HG02759 (cell line): Measurements from ENCODE around the gene ZNF425.
"Not testable (repeated sequence)": the region's sequence is repeated elsewhere in the genome, so short reads cannot be mapped to it uniquely, and the experiment has no call there.

Experiments
- ATAC-seq: cut with Tn5 transposase; IDR thresholded peaks from one replicate; pipeline ENCODE4 v1.9.1; 2021; ENCODE audit warnings: mild to moderate bottlenecking, moderate library complexity; ENCODE audit not compliant: unreplicated experiment

ZNF425 gene, protein sequence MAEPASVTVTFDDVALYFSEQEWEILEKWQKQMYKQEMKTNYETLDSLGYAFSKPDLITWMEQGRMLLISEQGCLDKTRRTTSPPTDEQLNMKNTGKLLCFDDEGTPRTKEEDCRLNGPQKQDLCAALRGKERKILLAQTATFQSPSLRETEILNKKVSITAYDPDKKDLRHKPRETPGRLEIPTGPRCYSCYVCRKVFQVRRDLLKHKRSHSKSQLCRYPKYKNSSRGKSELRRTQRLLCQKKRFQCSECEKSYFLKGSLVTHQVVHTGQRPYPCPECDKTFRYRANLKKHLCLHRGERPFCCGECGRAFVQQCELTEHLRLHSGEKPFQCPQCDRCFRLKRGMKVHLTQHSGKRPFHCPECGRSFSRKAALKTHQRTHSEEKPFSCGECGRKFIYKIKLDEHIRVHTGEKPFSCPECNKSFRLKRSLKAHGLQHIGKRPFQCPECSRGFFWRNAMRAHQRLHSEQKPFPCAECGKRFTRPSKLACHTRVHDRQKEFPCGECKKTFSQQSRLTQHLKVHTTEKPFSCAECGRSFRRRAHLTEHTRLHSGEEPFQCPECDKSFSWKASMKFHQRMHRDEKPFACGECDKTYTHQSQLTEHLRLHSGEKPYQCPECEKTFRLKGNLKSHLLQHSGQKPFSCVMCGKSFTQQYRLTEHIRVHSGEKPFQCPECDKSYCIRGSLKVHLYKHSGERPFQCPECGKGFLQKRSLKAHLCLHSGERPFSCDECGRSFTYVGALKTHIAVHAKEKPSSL

DNA sequence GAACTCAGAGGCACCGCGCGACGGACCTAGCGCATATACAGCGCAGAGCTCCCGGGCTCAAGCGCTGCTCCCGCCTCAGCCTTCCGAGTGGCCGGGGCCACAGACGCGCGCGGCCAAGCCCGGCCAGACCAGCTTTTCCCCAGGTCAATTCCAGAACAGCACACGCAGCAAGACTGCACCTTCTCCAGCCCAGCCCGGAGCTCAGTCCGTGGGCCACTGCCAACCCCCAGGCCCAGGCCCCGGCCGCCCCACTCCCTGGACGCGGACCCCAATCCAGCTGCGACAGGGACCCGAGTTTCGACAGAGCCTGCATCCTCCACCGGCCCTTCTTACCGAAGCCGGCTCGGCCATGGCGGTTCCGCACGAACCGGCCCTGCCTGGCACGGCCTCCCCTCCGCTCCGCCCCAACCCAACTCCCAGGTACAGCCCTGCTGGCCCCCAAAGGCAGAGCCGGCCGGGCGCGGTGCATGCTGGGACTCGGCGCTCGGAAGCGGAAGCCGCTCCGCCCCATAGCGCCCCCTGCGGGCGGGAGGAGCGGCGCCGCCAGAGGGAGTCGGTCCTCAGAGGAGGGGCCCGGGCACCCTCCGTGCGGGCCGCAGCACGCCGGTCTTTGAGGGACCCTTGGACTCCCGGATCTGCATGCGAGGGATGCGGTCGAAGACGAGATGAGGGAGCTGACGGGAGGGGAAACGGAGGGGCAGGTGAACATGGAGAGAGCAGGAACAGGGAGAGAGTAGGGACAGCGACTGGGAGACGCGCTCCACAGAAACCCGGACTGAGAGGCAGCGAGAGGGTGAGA is at the start of gene ZNF425:
ZNF425 (minus strand) TSS at position 462 of the 799 bp plus-strand sequence; CDS start at position 351, 111 bp downstream.
- ATAC-seq, result peak; percentile 81

- ATAC-seq, result no peak
These were observed 49.0 kb upstream of the ZNF425 start for GRCh38 chr7:149175150-149175549.

- no peak for ATAC-seq
These were observed 46.4 kb upstream of the ZNF425 start for GRCh38 chr7:149172534-149172920.

- ATAC-seq, result no peak
These were observed 45.9 kb upstream of the ZNF425 start for GRCh38 chr7:149171892-149172533.

DNA sequence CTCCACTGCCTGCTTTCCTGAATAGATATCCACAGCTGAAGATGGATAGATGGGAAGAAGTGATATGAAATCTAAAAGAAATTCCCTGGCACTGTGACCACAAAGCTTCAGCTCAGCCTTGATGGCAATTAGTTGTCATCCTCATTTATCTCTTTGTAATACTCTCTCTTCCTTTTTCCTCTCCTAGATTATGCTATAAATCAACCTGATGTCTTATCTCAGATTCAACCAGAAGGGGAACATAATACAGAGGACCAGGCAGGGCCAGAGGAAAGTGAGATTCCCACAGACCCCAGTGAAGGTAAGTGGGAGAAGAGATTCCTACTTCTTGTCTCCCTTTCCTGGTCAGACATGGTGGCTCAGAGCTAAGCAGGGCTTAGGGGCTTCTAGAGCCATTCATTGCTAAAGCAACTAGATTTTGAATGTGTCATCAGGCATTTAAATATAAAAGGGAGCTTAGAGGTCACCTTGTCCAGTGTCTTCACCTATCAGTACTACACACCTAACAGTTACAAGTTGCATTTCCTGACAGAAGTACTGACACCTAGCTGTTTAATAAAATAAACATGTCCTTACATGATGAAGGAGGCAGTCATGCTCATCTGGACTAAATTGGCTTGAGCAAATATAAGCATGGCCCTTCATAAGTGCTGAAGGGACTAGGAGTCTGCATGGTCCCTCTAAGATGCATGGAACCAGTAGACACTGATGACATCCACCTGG is 40.7 kb upstream of the ZNF425 start:
- no peak for ATAC-seq

DNA sequence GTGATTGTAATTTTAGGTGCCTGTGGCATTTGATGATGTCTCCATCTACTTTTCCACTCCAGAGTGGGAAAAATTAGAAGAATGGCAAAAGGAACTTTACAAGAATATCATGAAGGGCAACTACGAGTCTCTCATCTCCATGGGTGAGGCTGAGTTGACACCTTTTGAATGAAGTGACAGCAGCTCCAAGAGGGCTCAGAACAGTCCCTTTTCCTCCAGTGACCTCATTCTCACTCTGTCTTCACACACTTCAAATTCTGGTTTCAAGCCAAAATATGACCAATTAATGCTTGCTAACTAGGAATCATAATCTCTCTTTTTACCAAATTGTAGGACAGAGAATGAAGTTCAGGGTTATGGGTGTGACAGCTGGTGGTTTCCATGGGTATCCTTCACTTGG is 40.0 kb upstream of the ZNF425 start:
- ATAC-seq, result no peak

GRCh38 chr7:149161241-149161848 is 35.2 kb upstream of the ZNF425 start:
- no peak for ATAC-seq

- no peak for ATAC-seq
These were observed 30.8 kb upstream of the ZNF425 start for GRCh38 chr7:149156898-149157297.

- no peak for ATAC-seq
These were observed 27.9 kb upstream of the ZNF425 start for GRCh38 chr7:149154056-149154455.

DNA sequence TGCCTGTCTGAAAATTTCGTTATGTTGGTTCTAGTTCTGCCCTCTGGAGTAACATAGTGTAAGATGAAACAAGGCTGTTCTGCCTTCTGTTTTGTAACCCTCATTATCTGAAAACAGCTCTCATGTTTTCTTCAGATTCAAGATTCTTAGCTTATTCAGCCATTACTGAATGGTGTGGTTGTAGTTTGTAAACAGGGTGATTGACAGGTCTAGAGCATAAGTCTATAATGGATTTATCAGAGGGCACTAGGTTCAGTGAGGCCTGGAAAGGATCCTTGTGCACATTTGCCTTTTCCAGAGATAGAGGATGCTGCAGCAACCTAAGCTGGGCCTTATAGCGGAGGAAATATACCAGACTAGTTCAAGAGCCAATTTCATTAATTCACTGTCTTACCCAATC is 27.2 kb upstream of the ZNF425 start:
- no peak for ATAC-seq

DNA sequence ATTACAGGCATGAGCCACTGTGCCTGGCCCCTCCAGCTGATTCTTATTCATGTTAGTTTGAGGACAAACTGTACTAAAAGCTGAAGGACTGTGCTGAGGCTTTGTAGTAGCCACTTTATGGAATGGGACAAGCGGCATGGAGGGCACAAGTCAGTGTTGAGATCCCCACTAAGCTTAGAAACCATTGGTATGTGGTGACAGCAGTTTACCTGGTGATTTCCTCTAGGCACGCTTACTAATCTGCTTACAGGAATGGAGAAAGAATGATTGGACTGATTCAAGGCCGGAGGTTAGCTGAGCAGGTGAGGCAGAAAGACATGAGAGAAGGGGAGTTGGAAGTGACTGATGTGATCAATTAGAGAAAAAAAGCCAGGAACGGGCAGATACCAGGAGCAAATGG is 24.9 kb upstream of the ZNF425 start:
- no peak for ATAC-seq

- peak; percentile 37 for ATAC-seq
These were observed 21.9 kb upstream of the ZNF425 start for GRCh38 chr7:149147752-149148653.

DNA sequence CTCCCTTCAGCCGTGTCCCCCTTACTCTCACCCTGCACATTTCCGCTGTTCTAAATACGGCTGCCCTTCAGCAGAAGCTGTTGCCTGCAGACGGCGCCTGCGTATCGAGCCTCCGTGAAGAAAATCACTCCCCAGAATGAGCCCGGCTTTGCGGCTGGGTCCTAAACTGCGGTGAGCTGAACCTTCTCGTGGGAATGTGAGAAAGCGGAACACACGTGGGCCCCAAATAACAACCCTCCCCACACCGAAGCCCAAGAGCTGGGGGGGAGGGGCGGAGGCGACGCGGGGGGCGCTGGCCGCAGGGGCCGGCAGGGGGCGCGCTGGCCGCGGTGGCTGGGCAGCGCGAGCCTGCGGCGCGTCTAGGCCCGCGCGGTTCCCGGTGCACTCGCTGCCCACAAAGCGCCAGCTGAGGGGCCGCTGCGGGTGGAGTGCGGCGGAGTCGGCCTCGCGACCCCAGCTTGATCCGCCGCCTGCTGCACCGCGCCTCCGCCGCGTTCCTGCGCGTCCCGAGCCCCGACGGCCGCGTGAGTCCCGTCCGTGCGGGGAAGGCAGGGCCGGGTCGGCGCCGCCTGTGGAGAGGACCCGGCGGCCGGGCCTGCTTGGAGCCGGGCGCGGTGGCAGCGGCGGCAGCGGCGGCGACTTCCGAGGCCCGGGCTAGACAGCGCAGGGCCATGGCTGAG is 21.1 kb upstream of the ZNF425 start, which contains the start of gene ZNF398:
ZNF398 (plus strand) TSS at position 382 of the 680 bp plus-strand sequence; CDS start at position 672, 290 bp downstream.
- peak; percentile 79 for ATAC-seq

GRCh38 chr7:149145031-149145845 is 19.1 kb upstream of the ZNF425 start:
- no peak for ATAC-seq

GRCh38 chr7:149144436-149144922 is 18.4 kb upstream of the ZNF425 start:
- ATAC-seq, result not testable (repeated sequence)

- ATAC-seq, result no peak
These were observed 15.8 kb upstream of the ZNF425 start for GRCh38 chr7:149141893-149142292.

- ATAC-seq, result no peak
These were observed 14.7 kb upstream of the ZNF425 start for GRCh38 chr7:149140831-149141230.
